Activated CD8-positive, alpha-beta memory T cell treated with anti-CD3 and anti-CD28 coated beads for 48 hours (primary cell): ENCODE measurements around the gene INPP5K.
"Not testable (repeated sequence)": the region's sequence is repeated elsewhere in the genome, so short reads cannot be mapped to it uniquely, and the experiment has no call there.

Experiments used
- DNase-seq, 3 experiments: peaks; one replicate each; pipeline ENCODE4 v3.0.0-alpha.2; 2020; ENCODE audit warnings: low read depth in 2 of 3, low spot score in 2 of 3

Gene INPP5K

DNA sequence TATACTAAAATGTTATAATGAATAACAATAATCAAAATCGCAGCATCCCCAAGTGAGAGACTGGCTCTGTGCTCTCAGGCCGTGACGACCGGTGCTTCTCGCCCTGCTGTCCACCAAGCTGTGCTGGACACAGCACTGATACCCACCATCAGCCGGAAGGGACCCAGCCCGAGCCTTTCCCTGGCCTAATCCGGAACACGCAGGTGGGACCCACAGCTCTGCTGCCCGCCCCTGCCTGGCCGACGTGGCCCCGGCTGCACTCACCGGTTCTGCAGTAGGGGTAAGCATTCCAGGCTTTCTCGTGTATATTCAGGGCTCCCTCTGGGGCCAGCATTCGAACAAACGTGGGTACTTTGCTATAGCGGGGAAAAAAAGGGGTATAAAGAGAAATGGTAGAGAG lies 31.6 kb upstream of the INPP5K start:
- DNase-seq = no peak

DNA sequence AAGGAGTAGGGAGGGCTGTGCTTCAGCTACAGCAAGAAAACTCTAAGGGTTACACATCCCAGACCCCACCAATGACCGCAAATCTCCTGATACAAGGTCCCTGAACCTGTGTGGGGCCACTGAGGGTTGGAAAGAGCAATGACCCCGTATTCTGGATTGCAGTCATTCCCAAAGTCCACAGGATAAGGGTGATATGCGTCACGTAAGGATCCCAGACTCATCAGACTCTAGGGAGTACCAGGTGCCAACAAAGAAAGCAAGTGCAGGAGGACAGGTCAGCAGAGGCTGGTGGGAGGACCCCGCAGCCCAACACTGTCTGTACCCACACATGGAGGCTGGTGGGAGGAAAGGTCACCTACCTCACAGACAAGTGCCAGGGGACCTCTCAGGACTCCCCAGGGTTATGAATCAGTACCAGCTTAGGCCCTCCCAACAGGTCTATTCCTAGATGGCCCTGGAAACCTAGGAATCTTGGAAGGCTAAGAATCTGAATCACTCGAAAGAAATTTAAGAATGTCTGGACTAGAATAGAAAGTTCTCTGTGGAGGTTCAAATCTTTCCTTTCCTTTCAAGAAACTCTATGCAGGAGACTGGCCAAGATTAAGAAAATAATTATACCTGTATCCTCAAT lies 30.0 kb upstream of the INPP5K start:
- DNase-seq = no peak

DNA sequence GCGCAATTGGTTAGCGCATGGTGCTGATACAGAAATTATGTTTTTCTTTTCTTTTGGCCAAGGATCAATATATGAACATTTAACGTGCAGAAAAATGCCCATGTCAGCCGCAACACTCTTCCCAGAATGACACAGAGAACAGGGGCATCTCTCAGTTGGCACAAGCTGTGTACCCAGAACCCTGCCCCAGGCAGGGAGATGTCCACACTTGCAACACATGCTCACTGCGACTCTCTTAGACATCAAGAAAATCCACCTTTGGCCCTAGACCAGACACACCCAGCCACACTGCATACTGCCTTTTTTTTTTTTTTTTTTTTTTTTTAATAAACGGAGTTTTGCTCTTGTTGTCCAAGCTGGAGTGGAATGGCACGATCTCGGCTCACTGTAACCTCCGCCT lies 29.2 kb upstream of the INPP5K start:
- no peak for DNase-seq

DNA sequence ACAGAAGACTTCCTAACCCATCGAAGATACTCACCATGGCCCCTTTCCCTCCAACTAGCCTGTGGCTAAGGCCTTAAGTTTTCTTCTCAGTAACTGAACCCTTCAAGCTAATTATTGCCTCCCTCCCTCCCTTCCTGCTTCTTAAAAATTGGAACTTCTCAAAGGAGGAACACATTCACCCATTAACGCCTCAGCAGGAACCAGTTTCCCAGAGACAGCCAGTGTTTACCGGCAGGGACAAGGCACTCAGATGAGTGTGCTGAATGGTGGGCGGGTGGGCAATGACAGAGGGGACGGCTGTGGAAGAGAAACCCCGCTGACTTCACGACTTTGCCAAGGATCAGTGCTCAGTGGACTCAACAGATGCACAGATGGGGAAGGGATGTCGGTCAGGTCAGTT lies 25.9 kb upstream of the INPP5K start:
- DNase-seq = no peak

DNA sequence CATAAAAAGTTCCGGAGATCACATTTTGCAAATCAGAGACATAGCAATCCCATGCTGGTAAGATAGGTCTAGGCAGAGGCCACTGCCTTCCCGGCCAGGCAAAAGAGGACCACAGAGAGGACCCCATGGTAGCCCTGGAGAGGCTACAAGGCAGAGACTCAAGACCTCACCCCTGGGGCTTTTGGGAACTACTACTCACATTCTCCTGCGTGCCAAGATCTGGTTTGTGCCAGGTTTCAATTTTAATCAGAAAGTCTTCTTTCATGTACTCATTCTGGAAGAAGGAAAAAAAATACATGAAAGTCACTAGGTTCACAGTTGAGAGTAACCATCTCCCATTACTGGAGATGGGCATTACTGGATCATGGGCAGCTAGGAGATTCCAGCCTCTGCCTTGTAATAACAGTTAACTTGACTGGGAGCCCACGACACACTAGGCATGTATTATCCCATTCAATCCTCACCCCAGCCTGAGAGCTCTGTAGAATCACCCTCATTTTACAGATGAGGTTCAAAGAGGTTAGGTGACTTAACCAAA lies 25.0 kb upstream of the INPP5K start:
- no peak for DNase-seq

DNA sequence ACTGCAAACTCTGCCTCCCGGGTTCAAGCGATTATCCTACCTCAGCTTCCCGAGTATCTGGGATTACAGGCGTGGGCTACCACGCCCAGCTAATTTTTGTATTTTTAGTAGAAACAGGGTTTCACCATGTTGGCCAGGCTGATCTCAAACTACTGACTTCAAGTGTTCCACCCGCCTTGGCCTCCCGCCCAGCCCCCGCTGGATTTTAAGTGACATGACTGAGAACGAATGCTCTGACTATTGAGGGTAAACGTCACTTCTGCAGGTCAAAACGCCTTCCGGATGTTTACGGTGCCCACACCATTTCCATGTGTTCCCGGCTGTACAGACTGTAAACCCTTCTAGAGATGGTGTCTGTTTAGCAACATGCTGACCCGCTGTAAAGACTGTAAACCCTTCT lies 23.4 kb upstream of the INPP5K start:
- DNase-seq = no peak

DNA sequence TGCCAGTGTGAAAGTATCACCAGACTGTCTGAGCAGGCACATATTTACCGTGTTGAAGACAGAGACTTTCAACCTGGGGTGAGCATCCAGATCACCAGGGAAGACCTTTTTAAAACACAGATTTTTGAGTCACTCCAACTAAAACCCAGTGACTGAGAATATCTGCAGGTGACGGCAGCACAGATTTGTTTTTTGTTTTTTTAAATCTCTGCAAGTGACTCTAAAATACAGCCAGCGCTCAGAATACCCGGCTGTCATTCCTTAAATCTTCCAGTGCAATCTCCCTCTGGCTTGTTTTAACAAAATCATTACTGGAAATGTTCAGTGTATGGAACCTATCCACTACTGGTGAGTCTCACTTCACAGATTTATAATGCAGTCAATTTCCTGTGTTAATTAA lies 19.3 kb upstream of the INPP5K start:
- DNase-seq = no peak

DNA sequence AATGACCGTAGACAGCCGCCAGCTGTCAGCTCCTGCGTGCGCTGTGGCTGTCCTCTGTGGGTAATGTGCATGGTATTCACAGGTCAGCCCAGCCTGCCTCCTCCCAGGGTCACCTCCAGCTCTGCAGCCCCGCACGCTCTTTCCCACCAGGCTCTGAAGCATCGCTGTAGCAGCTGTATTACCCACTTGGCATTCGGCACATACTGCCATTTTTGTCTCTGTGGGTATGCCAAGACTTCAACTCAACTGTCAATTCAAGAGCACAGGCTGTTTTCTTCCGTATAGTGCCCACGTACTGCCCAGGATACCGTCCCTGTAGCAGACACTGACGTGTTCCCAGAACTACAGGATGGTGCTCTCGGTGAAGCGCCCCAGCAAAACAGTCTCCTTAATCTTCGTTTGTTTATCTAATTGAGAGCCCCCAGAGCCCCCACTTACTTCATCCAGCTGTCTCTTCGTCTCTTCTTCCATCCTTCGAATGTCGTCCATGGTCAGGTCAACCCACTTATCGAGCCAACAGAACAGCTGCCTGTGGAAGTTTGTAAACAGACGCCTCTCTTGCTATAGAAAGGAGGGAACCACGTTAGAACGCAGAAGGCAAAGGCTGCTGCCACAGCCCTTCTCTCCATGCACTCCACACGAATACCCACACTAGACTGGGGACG lies 17.4 kb upstream of the INPP5K start:
- DNase-seq = no peak

DNA sequence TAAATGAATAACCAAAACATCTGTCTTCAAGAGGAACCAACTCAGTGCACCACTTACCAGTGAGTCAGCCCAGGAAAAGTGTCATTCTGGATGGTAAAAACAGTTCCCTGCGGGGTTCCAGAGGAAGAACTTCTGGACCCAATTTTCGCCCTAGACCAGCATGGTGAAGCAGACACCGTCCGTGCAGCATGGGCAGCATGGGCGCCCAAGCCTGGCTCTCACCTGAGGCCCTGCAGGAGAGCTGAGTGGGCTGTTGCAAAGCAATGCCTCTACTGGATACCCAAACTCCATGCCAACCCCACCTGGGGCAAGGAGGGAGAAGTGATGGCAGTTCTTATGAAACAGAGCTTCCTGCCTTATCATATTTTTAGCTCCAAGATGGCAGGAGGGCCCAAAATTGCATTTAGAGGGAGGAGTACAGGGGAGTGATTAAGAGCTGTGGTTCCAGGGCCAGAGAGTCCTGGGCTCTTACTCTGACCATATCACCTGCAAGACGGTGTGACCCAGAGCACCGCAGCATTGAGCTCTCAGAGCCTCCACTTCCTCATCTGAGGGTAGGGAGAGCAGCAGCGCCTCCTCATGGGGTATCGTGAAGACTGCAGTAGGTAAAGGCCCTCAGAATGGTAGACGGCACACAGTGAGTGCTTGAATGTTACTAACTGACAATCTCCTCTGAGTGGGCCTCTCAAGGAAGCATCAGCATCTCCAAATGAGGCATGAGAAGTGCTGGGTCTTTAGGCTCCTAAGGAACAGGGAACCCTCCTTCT lies 16.6 kb upstream of the INPP5K start:
- DNase-seq = no peak

DNA sequence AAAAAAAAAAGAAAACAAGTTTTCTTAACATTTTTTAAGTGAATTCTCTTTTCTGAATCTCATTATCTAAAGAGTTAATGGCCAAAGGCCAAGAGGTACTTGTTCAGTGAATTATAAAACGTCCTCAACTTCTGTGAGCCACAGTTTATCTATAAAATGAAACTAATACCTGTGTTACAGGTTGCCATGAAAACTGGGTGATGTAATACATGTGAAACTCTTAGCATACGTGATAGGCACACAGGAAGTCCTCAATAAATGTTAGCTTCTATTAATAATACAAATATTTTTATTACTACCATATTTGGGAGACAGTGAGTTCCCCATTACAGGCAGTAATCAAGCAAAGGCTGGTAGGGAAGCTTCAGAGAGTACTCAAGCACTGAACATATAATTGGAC lies 13.5 kb upstream of the INPP5K start:
- DNase-seq = no peak

DNA sequence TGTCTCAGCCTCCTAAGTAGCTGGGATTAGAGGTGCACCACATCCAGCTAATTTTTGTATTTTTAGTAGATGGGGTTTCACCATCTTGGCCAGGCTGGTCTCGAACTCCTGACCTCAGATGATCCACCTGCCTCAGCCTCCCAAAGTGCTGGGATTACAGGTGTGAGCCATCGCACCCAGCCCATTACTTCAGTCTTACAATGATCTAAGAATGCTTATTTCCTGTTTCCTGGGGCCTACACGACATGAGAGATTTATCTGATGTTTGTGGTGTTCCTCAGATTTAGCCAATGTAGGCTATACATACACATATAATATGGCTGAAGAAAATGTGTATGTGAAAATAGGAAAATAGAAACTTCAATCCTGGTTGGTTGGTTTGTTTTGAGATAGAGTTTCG lies 10.5 kb upstream of the INPP5K start:
- not testable (repeated sequence) for DNase-seq

DNA sequence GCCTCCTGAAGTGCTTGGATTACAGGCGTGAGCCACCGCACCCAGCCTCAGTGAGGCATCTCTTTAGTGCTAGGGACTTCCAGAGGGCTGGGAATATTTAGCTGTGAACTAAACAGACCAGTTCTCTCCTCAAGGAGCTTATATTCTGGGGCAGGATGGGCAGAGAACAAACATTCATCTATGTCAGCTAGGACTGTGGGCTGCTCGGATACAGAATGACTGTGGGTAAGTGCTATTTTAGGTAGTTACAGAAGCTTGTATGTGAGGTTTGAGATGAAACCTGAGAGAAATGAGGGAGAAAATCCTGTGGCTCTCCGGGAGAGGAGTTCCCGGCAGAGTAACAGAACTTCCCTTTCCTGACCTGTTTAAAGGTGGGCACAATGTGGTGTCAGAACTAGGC lies 6.2 kb upstream of the INPP5K start:
- no peak for DNase-seq

DNA sequence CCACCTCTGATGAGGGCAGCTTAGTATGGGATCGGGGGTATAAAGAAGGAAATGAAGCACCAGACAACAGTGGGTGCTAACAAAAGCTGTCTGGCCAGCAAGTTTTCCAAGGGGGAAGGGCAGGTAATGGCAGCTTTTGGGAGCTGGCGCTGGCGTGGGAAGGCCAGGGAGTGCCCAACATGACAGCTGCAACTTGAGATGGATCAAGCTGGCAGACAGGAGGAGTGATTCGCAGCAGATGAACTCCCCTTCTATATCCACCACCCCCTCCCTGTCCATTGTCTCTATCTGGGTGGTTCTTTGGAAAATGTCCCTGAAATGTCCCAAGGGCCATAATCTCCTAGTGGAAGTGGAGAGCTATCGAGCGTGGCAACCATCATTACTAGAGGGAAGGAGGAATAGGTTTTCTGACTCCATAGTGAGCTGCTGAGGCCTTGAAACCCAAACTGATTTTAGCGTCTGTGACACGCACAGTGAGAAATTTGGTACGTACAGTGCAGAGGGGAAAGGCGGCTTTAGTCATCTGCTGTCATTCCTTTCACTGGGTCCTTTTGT lies 4.8 kb upstream of the INPP5K start:
- DNase-seq = no peak

DNA sequence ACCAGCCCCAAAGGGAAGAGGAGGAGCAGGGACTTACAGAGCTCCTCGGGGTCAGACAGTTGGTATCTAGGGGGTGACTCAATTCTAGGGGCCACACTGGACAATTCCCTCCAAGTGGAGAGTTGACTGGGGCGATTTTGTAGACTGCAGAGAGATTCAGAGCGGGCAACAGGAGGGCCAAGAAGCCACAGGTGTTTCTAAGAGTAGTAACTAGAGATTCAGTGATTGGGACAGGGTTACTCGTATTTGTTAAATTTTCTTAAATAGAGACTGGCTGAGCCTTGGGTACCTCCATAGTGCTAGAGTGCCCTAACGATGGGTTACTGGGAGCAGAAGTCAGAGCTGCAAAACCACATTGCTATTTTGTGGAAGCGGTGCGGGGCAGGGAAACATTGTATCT lies 3.3 kb upstream of the INPP5K start:
- DNase-seq = no peak

DNA sequence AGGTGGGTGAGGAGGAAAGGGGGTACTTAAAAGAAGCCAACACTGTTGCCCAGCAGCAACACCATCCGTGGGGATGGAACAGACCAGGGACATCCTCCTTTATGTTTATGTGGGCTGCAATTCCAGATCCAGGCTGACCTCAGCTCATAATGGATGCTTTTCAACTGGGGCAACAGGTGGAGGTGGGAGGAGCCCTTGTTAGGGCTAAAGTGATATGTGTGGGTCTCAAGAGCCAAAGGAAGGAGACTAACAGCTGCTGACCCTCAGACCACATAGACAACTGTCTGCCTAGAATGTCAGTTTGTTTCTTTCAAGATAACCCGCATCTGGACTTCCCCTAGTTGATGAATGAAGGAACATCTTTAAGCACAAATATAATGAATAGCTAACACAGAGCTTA lies 2.0 kb upstream of the INPP5K start:
- DNase-seq = no peak

DNA sequence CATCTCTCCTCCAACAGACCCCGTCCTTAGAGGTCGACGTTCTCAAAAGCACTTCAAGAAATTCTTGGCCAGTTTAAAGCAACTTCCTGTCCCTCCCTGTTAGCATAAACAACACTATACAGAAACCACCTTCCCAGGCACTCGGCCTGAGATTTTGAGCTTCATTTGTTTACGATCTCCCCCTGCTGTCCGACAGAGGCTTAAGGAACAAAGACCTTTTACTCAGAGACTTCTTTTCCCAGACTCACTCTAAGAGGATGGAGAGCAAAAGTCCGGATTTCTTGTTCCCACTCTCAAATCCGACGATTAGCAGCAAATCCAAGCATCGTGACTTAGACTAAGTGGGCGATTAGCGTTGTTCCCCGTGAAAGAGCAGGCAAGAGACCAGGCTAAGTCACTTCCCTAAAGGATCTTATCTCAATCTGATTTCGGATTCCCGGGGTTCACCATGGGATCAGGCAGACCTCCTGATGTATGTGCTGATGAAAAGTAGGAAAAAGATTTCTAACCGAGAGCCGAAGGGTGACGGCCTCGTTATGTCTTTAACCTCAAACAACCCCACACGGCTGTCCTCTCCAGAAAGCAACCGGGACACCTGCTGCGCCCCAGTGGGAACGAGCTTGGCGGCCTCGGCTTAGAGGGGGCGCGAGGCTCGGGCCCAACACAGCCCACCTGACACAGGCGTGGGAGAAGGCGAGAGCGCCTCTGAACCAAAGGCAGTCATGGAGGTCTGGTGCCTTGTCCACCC lies 598 bp downstream of the INPP5K start:
- DNase-seq = no peak

DNA sequence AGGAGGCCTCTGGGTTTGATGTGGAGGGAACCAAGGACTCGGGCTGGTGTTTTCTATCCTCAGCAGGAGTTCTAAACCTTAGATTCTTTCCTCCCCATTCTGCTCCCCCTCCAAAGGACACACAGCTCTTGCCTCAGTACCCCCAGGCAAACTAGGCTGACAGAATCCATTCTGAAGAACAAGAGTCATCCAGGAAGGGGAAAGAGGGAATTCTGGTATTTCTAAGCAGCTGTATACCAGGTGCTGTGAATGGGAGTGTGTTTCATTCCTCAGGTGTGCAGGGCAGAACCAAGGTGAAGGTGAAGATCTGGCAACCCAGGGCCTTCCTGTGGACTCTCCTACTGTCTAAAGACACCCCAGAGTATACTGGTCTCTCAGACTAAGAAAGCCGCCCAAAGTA lies 4.1 kb downstream of the INPP5K start:
- no peak for DNase-seq

DNA sequence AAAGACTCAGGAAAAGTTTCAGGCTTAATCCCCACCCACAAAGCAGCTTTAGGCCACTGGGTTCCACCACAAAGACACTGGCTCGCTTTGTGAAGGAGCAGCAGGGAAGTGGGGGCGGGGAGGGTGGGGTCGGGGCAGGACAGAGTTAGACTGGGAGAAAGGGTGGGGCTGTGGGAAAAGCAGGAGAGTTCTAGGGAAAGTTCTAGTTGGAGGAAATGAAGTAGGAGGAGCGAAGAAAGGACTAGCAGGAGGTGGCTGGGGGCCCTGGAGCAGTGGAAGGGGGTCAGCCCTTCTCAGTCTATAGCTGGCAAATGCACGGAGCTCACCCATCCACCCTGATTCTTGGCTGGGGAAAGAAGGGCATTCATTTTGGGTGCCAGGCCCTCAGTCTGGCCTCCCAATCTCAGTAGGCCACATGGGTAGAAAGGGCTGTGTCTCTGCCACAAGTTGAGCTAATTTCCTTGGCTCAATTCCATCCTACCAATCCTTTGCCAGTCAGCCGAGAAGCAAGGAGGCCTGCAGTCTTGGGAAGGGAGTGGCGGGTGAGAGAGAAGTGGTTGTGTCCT lies 4.6 kb downstream of the INPP5K start:
- DNase-seq = no peak

DNA sequence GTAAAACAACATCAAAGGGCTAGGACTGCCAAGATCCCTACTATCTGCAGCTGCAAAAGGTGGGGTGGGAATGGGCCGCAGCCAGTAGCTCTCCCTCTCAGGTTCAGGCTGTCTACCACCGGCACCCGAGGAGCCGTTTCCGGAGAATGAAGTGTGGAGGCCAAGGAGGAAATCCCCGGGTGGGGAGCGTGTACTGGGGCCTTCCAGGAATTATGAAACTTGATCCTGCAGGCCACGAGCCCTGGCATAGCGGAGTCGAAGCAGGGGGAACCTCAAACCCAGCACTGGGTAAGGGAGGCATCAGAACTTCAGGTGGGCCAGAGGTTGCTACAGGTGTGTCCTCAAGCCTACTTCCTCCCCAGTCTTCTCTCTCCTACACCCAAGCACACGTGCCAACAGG lies 5.1 kb downstream of the INPP5K start:
- no peak for DNase-seq

DNA sequence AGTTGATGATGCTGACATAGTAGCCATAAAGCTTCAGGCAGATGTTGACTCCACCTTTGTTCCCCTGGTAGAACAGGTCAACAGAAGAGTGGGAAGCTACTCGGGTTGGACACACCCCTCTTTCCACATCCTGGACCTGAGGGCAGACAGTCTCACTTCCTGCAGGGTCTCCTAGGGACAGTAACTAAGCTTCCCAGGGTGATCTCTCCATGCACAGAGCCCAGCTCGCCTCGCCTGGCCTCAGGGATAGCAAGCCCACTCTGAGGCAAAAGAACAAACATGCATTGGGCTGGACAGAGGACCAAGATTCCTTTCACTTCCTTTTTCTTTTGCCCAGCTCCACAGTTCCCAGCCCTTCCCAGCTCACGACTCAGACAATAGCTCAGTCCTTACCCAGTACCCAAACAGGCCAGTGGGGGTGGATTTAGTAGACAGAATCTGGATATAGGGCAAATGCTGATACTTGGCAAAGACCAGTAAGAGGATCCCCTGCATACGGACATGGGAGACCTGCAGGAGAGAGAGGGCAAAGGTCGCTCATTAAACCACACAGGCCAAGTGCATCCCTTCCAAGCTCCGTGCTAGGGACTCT lies 7.0 kb downstream of the INPP5K start:
- no peak for DNase-seq

DNA sequence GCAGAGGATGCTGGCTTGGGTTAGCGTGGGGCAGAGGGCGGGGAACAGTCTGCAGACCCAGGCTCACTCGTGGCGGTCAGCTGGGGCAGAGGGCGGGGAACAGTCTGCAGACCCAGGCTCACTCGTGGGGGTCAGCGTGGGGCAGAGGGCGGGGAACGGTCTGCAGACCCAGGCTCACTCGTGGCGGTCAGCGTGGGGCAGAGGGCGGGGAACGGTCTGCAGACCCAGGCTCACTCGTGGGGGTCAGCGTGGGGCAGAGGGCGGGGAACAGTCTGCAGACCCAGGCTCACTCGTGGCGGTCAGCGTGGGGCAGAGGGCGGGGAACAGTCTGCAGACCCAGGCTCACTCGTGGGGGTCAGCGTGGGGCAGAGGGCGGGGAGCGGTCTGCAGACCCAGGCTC lies 7.7 kb downstream of the INPP5K start:
- DNase-seq = not testable (repeated sequence)
